Loucy (cell line): ENCODE measurements around the gene L1CAM.

Experiments used
- CTCF ChIP-seq: fragments of 200-600 bp; sonication (generic); conservative IDR thresholded peaks from 2 replicates; pipeline ENCODE4 v1.5.1; 2014; ENCODE audit warnings: mild to moderate bottlenecking, antibody characterized with exemption, low read length
- EZH2phosphoT487 ChIP-seq: fragments of 200-600 bp; IDR thresholded peaks from 2 replicates; pipeline ENCODE4 v1.6.1; 2018; ENCODE audit warnings: antibody characterized with exemption, mild to moderate bottlenecking, moderate library complexity, borderline replicate concordance

- TF ChIP-seq CTCF (no peak), EZH2phosphoT487 (no peak)
Measured at GRCh38 chrX:153848325-153848724, 37.6 kb downstream of the L1CAM start.
